Stimulated activated naive CD4-positive, alpha-beta T cell (primary cell): ENCODE results near the gene ST6GALNAC6.
A peak's percentile ranks its signal among the peaks of the same experiment; 100 is the strongest.
"Not testable (repeated sequence)": the region's sequence is repeated elsewhere in the genome, so short reads cannot be mapped to it uniquely, and the experiment has no call there.

Experiments
- DNase-seq, 6 experiments: peaks; one replicate each; lab custom pipeline; 2025; lab: John Stamatoyannopoulos, UW

ST6GALNAC6 gene

DNA sequence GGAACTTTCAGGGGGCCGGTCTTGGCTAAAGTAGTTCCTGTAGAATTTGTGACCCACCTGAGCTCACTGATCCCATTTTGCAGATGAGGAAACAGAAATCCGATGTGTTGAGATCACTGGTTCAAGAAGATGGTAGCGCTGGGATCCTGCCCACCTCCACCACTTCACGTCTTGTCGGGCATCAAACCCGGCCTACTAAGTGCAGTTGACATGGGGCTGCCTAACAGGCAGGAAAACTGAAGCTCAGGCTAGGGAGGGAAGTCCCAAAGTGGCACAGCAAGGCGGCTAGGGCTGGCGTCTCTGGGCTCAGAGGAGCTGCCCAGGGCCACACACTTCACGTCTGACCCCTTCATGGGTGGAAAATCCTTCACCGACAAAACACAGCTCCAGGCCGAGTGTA, 44.4 kb downstream of the ST6GALNAC6 start:
- DNase-seq = no peak

DNA sequence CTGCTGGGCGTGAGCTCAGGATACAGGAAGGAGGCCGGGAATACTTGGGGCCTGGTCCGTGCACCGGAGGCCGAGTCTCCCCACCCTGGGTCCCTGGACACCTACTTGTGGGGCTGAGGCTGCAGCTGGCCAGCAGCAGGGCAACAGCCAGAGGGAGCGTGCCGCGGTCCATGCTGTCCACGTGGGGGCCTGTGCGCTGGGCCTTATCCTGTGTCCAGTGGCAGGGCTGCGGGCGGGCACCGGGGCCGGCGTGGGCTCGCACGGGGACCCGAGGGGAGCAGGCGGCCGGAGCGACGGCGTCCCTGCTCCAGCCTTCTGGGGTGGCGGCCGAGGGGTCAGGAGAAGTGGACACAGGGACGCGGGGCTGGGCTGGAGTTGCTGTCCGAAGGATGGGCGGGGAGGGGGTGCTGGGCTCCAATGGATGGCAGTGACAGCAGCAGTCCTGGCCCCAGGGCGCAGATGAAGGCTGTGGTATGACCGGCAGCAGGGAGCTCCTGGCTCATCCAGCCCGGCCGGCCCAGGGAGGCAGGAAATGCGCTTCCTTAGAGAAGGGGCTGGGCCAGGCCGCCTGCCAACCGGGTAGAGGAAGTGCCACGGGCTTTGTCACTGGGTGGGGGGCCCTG, 45.1 kb downstream of the ST6GALNAC6 start, which contains the start of gene ENG:
ENG (minus strand) TSS at position 475 of the 623 bp plus-strand sequence; CDS start at position 172, 303 bp downstream.
- DNase-seq = peak in 2 of 6 experiments; percentile 10 to 11

- DNase-seq = no peak
These were observed 45.9 kb downstream of the ST6GALNAC6 start for GRCh38 chr9:127853312-127854183.

DNA sequence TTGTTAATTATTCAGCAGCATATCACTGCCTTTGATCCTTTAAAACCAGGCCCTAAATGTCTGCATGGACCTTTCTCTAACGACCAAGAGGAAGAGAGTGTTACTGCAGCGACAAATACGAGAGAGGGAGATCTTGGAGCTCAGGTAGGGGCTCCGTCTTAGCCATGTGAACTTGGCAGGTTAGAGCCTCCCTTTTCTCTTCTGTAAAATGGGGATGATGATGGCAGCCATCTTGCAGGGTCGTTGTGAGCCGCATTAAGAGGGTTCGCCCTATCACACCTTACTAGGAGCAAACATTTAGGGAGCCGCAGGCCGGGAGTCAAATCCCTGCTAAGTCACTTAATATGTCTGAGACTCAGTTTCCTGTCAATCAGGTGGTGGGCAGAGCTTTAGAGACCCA, 46.6 kb downstream of the ST6GALNAC6 start:
- DNase-seq = no peak

- no peak for DNase-seq
These were observed 49.0 kb downstream of the ST6GALNAC6 start for GRCh38 chr9:127850286-127850830.

GRCh38 chr9:127848756-127849504, 50.5 kb downstream of the ST6GALNAC6 start:
- no peak for DNase-seq

GRCh38 chr9:127847833-127848755, 51.3 kb downstream of the ST6GALNAC6 start:
- no peak for DNase-seq

DNA sequence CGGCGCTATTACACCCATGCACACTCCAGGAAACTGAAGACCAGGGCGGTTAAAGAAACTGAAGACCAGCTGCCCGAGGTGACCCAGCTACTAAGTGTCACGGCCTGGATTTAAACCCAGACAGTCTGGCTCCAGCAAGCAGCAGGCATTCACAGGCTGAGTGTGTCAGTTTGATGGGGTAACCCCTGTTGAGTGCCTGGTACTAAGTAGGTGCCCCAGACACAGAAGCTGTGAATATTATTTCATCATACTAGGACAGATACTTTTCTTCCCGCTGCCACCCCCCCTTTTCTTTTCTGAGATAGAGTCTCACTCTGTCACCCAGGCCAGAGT, 52.3 kb downstream of the ST6GALNAC6 start:
- no peak for DNase-seq

DNA sequence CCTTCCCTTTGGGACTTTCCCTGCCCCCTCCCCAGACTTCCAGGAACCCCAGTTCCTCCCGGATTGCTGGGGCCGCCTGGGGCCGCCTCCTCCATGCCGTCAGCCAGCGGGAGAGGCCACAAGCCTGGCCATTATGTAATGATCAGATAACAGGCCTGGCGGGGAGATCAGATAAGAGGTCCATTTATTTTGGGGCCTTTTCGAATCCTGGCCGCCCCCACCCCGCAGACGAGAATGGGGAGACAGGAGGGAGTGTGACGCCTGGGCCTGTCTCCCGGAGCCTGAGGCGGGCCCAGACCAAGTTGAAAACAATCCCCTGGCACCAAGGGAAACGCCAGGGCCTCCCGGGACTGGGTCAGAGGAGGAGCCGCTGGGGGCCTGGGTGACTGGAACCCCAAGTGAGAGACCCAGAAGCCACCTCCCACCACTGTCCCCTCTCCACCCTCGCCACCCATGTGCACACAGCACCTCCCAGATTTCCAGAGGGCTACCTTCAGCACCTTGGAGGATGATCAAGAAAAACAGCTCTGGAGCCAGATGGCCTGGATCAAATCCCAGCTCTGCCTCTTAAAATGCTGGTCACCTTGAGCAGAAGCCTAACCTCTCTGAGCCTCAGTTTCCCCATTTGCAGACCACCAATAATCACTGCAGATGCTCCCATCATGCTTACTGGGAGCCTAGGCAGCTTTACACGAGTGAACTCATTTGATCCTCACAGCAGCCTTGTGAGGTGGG, 52.8 kb downstream of the ST6GALNAC6 start:
- no peak for DNase-seq

DNA sequence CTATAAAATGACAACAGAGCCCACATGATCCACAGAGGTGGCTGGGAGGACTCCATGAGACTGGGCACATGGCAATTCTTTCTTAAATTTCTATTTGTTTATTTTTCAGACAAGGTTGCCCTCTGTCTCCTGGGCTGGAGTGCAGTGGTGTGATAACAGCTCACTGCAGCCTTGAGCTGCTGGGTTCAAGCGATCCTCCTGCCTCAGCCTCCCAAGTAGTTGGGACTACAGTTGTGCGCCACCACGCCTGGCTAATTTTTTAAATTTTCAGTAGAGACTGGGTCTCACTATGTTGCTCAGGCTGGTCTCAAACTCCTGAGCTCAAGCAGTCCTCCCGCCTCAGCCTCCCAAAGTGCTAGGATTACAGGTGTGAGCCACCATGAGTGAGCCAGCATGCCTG, 53.8 kb downstream of the ST6GALNAC6 start:
- not testable (repeated sequence) for DNase-seq

DNA sequence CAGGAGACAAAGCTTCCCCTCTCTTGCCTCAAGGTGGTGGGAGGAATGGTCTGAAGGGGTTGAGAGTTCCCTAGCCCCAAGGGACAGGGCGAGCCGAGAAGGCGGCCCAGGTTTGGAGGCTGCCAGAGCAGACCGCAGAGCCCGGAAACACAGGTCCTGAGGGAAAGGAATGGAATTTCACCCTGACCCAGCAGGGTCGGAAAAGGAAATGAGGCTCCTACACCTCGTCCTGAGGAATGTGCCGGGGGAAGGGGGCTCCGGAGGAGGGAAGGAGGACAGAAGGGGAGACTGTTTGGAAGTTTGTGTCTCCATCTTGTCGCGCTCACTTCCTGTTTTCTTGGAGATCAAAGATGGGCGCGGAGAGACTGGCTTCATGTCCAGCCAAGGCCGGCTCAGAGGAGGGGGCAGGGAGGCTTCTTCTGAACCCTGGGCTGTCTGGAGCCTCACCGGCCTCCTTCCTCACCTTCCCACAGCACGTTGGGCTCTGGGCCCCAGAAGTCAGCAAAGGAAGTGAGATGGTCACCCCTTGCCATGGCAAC, 54.5 kb downstream of the ST6GALNAC6 start:
- DNase-seq = no peak

- no peak for DNase-seq
These were observed 58.1 kb downstream of the ST6GALNAC6 start for GRCh38 chr9:127841087-127841835.

GRCh38 chr9:127838375-127839078, 60.9 kb downstream of the ST6GALNAC6 start:
- DNase-seq = no peak

GRCh38 chr9:127837346-127837745, 62.1 kb downstream of the ST6GALNAC6 start:
- DNase-seq = no peak

GRCh38 chr9:127836561-127836960, 62.8 kb downstream of the ST6GALNAC6 start:
- not testable (repeated sequence) for DNase-seq

- DNase-seq = no peak
These were observed 63.3 kb downstream of the ST6GALNAC6 start for GRCh38 chr9:127835991-127836516.
